Suppressor macrophage (primary cell): ENCODE measurements around the gene CEP57L1.
A peak's percentile ranks its signal among the peaks of the same experiment; 100 is the strongest.

ENCODE experiments used
- DNase-seq, 4 experiments: peaks; one replicate each; pipeline ENCODE4 v3.0.0-alpha.2; 2020 to 2022
- total RNA-seq, 17 experiments: gene quantifications; one replicate each; lab custom pipeline; 2026; ENCODE audit warnings: mixed read lengths in 6 of 17, inconsistent platforms in 3 of 17; lab: John Stamatoyannopoulos, UW

The CEP57L1 gene
- 8.0 to 29.7 (median 15.4) reads per million in 17 experiments for total RNA-seq

DNA sequence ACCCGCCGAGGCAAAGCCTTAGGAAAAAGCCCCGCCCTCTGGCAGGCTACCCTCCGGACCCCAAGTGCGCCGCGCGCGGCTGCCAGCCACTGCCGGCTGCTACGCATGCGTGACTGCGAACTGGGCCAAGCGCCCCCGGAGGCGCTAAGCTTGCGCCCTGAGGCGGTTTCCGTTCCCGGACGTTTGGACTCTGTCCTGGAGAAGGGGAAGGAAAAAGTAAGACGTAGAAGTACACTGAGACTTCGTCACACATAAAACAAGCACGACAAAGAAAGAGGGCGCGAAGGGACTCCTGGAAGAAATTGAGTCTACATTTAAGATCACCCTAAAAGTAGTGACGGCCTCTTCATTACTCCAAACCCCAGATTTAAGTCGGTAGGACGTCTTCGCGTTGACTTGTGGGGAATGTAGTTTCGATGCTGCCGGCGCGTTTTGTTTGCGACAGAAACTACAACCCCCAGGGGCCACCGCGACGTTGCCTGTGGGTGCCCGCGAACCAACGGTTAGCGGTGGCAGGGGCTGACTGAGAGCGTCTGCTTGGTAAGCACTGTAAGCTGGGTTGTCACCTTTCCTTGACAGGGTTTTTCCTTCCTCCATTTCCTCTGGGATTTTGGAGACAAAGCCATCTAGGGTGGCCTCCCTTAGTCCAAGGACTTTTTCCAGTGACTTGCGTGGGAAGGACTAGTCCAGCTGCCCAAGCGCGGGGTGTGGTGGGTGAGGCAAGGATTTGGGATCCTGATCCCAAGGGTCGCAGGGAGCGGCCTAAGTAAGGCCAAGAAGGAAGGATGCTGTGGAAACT, at the start of gene CEP57L1:
Gene CEP57L1 (plus strand): TSS at position 472 of the 799 bp plus-strand sequence. CDS start 49,715 bp downstream, outside the sequence.
- DNase-seq: peak; percentile 96 to 99 (median 98)

DNA sequence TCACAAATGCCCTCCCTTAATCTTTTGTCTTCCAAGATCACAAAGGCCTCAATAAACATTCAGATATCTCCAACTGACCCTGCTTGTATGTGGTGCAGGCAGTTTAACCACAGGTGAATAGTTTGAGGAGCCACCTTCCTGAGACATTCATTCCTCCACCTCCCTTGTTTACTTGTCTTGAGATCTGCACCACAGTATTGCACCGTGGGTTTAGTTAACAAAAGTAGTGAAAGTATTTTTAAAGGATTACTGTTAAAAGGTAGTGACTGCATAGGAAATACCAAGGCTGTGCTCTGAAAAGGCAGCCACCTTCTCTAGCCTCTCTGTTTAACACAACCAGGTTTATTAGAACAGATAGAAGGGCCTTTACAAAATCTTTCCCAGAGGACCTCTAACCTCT, 47.1 kb upstream of the CEP57L1 start:
- no peak for DNase-seq

DNA sequence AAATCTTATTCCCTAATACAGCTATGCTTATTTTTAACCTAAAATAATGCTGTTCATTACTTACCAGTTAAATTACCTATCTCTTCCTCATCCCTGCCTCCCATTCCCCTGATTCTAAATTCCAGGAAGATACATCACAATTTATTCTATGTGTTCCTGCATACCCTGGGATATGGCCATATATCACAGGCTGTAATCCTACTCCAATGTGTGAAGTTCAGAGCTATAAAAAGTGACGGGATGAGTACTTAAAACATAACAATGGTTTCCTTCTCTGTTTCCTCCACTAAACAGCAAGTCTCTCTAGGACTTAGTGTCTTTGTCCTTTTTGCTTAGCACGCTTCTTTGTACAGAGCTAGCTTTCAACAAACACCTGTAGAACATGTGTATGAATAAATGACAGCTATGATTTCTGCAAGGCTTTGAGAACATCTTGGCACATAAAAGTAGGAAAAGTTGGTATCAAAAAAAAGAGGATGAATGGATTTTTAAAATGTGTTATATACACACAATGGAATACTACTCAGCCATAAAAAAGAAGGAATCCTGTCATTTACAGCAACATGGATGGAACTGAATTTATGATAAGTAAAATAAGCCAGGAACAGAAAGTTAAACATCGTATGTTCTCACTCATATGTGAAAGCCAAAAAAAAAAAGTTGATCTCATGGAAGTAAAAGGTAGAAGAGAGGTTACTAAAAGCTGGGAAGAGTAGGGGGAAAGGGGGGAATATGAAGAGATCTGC, 46.5 kb upstream of the CEP57L1 start:
- DNase-seq: no peak

DNA sequence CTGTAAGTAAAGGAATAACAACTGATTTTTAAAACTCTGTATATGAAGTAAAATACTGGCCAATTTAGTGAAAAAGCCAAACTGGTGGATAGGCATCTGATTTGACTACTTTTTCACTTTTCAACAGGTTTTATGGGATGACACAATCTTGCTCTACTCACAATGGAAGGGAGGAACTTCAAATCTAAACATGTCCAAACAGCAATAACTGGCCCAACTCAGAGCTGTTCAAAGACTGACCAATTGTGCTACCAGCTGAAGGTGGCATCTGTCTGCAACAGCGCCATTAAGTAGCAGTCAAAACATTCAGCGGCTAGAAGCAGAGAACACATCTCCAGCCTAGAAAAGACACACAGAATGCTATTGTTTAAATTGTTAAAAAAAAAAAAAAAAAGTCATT, 45.3 kb upstream of the CEP57L1 start:
- DNase-seq: peak in 2 of 4 experiments; percentile 14 to 16

DNA sequence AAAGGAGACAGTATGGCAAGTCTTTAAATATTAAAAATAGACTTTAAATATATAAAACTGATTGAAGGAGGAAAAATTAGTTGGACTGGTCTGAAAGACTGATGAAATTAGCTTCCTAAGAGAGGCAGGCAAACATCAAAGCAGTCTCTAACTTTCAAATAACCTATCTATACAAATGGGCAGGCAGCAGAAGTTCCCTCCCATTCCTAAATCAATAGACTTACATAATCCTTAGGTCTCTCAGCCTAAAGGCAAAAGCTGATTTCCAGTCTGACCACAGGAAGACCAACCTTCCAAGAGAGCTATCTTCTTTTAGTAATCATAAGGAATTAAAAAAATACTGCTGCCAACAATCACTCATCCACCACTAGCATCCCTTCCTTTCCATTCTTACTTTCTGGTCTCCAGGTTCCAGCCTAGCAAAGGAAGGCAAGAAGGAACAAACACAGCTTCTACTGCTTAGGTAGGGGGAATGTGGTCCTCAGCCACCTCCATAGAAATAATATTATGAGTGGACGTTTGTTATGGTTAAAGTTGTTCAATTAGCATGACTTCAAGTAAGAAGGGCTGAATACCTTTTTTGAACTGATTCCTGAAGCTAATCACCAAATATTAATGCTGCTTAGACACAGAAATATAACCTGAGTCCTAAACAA, 44.7 kb upstream of the CEP57L1 start:
- no peak for DNase-seq

DNA sequence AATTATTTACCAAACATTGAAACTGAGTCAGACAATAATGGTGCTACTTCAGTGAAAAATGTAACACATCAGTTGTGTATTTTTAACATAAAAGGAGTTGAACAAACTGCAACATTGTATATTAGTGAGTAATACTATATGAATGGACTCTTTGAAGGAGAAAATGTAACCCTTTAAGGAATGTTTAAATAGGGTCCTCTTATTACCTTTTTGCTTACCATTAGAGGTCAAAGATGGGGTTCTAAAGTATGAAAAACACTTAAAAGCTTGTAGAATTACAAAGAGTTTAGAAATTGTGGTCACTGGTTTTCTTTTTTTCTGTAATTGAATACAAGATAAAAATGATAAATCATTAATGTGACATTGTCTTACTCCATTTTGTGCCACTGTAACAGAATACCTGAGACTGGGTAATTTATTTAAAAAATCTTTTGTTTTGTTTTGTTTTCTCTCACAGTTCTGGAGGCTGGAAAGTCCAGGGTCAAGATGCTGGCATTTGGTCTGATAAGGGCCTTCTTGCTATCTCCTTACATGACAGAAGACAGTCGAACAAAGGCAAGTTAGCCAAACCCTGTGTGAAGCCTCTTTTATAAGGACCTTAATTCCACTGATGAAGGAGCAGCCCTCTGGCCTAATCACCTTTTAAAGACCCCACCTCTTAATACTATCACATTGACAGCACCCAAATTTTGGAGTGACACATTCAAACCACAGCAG, 43.8 kb upstream of the CEP57L1 start:
- no peak for DNase-seq

DNA sequence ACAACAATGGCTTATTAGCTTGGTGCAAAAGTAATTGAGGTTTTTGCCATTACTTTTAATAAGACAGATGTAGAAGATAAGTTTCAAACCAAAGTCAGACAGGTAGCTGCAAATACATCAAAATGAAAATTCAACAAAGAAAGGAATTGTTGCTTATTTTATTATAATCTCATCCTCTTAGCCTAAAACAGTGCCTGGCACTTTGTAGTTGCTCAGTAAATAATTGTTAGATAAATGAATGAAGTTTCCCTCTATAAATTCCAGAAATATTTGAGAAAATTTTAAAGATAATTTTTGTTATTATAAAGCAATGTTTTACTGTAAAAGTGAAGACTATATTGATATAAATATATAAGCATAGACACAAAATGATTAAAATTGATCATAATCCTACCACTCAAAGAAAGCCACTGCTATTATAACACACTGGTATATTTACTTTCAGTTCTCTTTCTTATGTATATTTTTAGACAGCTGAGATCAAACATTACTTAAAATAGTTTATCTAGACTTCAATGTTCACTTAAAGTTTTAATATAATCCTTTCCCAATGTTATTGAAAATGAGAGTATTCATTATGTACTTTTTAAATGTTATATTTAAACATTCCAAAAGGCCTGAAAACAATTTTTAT, 43.2 kb upstream of the CEP57L1 start:
- peak in 1 of 4 experiments; percentile 16 for DNase-seq

DNA sequence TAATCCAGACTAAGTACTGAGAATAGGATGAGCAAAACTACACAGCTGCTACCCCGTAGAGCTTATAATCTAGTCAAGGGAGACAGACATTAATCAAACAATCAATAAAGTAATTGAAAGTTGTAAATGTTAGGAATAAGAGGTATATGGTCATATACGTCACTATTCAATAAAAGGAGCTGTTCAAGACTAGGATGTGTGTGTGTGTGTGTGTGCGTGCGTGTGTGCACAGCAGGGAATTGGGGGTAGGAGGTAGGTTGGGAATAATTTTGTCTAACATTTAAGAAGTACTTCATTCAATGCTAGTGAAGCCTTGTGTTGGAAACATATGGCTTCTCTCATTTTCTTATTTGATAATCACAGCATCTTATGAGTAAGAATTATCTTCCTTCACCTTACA, 42.5 kb upstream of the CEP57L1 start:
- DNase-seq: no peak

DNA sequence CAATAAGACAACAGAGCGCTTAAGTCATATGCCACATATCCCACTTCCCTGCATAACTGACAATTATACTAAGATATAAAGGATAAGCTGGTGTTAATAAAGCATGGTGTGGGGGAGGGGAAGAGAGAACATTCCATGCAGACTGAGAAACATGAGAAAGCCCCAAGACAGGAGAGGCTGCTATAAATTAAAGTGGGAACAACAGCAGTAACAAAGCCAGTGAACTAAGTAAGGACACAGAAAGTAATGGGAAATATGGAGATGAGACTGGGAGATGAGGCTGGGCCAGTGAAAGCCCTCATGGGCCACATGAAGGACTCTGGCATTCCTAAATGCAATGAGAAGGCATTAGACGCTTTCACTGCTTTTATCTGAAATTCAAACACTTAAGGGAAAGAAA, 42.0 kb upstream of the CEP57L1 start:
- no peak for DNase-seq

DNA sequence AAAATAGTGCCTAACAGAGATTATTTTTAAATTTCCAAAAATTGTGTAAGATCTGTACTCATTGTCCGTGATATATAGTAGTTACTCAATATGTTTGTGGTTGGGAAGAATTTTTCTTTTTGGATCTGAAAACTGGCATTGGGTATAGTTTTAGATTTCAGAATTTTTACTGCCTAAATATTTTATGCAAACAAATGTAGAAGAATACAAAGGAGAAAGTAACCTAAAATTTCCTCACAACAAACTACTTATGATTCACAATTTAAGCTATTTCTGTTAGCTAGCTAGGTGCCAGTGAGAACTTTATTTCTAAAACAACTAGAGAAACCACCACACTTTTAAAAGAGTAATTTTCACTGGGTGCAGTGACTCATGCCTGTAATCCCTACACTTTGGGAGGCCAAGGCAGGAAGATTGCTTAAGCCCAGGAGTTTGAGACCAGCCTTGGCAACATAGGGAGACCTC, 39.5 kb upstream of the CEP57L1 start:
- DNase-seq: no peak

DNA sequence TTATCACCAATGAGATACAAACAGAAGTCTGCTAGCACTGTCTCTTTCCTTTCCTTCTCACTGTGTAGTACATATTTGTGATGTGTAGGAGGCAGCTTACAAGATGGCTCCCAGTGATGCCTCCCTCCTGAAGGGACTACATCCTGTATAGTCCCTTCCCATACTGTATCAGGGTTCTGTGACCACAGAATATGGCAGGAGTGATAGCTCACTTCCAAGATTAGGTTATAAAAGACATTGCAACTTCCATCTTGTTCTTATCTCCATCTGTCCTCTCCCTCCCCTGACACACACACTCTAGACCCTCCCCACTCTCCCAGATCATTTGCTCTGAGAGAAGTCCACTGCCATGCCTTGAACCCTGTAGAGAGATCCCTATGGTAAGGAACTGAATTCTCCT, 38.6 kb upstream of the CEP57L1 start:
- no peak for DNase-seq

DNA sequence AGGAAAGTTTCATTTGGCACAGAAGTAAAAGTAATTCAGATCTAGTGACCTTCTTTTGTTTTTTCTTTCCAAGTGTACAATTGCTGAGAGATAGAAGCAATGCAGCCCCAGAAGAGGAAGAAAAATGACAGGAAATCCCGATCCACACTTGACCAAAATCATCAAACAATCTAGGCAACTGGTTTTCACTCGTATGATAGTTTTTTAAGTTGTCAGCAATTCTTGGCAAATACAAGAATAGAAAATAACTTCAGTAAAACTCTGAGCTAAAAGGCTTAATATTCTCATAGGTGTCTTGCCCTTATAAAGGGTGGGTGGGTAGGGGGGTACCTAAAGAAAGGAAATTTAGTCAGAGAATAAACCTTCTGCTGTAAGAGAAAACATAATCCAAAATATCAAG, 36.7 kb upstream of the CEP57L1 start:
- DNase-seq: no peak

DNA sequence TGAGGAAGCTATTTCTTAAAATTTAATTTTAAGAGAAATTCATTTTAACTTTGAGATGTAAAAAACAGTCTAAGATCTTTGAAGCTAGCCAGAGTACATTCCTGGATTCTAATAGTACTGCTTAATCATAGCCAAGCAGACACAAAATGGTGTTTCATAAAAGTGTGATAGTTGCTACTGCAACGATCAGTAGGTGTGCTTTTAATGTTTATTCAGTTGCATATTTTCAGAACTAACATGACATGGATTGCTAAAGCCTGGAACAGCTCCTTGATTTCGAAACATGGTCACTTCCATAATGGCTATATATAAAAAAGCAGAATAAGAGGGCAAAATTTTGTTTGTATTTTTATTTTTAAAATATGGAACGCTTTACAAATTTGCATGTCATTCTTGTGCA, 36.2 kb upstream of the CEP57L1 start:
- peak; percentile 11 to 71 (median 62) for DNase-seq

DNA sequence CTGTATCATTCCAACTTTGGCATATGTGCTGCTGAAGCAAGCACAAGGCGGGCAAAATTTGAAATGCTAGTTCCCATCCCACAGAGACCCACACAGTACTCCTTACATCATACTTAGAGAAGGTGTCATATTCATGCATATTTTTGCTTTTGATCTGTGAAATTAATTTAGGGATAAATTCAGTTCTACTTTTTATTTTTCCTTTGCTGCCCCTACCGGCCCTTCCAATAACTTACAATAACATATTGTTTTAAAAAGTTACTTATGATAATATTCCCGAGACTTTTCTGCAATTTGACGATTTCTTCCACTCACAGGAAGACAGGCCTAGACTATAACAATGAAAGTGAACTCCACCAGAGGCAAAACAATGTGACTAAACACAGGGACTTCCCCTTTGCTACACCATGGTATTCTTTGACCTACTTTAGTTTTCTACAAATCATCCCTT, 35.7 kb upstream of the CEP57L1 start:
- DNase-seq: peak; percentile 17 to 72 (median 50)

DNA sequence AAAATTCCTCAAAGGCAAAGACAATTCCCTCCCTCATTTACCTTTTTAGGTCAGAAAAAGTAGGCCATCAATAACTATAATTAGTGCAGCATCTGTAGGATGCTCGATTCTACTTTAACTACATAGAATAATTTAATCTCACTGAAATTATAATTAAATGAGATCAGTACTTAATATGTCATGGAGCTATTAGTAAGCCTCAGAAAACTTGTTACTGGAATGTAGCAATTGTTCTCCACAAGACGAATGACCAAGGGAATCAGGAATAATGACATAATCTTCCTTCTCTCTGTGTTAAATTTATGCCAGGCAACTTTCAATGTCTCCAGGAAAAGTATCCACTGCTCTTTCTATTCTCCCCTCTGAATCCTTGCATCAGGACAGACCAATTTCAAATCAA, 34.7 kb upstream of the CEP57L1 start:
- DNase-seq: peak in 2 of 4 experiments; percentile 16 to 28

DNA sequence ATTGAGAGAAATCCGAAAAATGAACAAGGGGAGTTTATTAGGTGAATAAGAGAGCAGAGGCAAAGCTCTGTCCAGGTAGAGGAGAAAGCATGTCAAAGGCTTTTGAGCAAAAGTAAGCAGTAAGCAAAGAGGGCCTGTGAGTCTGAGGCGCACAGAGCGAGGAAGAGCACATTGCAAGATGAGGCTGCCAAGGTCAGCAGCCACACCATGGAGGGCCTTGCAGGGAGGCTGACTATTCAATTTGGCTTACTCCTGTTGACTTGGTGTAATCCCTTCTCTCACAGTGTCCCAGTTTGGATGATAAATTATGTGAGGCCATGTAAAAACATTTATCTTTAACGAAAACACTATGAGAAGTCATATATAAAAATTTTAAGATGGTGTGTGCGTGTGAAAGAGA, 33.1 kb upstream of the CEP57L1 start:
- no peak for DNase-seq

DNA sequence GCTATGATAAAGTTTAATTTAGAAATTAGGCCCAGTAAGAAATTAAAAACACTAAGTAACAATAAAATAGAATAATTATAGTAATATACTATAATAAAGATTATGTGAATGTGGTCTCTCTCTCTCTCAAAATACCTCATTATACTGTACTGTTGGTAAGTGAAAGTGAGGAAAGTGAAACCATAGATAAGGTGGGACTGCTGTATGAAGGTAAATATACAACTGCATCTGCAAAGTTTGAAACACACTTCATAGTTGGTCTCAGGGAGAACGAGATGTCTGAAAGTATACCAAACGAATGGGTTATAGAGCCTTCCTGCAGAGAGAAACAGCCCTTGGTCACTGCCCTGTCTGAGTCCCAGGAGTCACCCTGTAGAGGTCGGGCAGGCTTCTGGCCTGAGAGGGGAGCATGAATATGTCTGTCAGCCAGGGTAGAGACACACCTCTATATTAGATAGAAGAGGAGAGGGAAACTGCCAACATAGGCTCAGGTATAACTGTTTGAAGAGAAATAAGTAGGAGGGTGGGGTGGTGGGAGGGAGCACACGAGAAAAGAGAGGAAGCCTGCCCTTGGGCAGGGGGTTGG, 32.4 kb upstream of the CEP57L1 start:
- no peak for DNase-seq

DNA sequence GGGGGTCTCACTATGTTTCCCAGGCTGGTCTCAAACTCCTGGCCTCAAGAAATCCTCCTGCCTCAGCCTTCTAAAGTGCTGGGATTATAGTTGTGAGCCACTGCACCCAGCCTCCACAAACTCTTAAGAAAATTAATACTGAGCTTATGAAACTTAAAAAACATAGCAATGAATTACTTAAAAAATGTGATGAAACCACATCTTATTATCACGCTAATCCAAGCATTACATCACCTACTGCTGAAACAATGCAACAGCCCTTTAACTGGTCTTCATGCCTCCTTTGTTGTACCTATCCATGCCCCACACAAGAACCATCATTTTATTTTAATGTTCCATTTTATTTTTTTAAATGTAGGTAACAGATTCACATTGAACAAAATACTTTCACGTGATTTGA, 25.6 kb upstream of the CEP57L1 start:
- peak in 2 of 4 experiments; percentile 41 to 43 for DNase-seq

DNA sequence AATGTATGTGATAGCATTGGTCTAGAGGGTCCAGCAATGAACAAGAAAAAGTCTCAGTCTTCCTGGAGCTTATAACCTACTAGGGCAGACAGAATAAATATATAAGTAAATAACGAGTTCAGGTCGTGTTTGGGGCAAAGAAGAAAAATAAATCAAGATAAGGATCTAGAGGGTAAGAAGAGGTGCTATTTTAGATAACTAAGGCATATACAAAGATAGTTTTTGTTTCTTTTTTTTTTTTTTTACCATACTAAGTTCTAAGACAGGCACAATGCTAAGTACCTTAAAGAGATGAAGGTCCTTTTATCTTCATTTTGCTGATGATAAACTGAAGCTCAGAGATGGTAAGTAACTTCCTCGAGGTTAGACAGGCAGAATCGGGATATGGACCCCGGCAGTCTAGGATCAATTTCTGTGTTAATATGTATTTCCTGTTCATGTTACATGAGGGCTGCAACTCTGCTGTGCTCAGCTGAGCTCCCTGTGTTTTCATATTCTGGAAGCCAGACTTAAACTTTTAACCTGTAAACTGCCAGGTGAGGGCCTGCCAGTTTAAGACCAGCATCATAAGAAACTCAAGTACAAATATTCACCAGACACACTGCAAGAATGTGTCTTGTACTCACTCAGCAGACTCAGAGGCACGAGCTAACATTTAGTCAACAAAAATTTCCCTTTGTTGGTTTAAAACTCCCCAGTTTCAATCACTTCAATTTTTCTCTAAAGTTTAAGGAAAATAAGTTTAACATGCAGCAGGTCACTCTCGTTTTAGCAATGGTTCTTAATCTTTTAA, 24.0 kb upstream of the CEP57L1 start:
- no peak for DNase-seq

DNA sequence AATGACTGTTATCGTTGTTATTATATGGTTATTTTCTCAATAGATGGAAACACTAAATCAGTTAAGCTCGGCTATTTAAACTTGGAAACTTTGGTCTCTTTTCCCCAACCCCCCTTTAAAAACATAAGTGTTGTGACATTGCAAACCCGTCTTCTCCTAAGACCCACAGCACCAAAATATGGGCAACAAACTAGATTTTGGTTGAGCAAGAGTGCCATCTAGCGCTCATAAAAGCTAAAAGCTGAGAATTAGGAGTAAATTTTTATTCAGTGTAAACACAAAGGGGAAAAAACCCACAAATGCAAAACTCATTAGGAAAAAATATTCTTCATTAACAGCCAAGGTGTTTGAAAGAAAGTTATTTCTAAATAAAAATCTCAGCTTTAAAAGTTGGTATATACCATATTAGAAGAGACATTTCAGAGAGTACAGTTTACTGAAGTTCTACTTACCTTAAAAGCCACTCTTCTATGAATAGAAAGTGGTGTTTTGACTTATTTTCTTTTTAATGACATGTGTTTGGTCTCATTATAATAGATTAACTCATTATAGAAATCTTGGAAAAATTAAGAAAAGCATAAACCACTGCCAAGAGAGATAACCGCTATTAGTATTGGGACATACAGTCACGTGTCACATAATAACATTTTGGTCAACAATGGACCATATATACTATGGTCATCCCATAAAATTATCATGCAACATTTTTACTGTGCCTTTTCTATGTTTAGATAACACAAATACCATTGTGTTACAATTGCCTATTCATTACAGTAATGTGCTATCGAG, 21.8 kb upstream of the CEP57L1 start:
- DNase-seq: peak; percentile 75 to 86 (median 80)
